ENCODE results near the gene TMEM14C.
"Not testable (repeated sequence)": the region's sequence is repeated elsewhere in the genome, so short reads cannot be mapped to it uniquely, and the experiment has no call there.

TMEM14C gene

DNA sequence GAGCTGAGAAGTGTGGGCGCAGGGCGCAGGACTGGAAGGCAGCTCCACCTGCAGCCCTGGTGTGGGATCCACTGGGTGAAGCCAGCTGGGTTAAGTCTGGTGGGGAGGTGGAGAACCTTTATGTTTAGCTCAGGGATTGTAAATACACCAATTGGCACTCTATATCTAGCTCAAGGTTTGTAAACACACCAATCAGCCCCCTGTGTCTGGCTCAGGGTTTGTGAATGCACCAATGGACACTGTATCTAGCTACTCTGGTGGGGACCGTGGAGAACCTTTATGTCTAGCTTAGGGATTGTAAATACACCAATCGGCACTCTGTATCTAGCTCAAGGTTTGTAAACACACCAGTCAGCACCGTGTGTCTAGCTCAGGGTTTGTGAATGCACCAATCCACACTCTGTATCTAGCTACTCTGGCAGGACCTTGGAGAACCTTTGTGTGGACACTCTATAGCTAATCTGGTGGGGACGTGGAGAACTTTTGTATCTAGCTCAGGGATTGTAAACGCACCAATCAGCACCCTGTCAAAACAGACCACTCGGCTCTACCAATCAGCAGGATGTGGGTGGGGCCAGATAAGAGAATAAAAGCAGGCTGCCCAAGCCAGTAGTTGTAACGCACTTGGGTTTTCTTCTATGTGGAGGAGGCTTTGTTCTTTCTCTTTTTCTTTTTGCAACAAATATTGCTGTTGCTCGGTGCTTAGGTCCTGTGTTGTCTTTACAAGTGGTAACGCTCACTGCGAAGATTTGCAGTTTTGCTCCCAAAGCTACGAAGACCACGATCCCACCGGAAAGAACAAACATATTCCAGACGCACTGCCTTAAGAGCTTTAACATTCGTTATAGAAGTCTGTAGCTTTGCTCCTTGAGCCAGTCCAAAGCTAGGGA lies 1.7 kb upstream of the TMEM14C start:
- not testable (repeated sequence) for DNase-seq (ENCODE audit: low read depth)

DNA sequence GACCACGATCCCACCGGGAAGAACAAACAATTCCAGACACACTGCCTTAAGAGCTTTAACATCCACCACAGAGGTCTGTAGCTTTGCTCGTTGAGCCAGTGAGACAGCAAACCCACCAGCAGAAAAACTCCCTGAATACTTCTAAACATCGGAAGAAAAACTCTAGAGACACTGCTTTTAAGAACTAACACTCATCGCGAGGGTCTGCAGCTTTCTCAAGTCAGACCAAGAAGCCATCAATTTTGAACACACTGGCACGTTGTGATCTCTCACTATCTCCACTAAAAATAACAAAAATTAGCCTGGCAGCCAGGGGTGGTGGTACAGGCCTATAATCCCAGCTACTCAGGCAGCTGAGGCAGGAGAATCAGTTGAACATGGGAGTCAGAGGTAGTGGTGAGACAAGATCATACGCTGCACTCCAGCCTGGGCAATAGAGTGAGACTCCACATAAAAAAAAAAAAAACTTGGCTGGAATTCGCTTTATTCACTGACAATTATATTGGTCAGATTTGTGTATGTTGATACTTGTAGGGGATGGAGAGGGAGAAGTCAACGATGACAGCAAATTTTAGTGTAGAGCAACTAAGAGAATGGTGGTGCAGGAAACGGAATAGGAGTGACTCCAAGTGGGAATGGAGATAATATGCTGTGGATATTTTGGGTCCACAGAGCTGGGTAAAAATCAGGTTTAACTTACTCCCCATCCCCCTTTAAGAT lies 860 bp upstream of the TMEM14C start:
- DNase-seq (ENCODE audit: low read depth) = no peak

DNA sequence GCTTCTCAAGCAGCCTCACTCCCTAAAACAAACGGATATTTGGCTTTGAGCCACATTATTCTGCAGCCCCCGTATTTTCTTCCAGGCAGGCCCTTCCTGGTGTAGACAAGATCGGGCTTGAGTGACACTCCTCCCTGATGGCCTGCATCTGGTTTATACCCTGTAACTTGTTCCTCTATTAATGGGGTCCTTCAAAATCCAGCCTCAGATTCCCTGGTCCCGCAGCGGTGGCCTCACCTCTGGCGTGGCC lies 375 bp upstream of the TMEM14C start:
- no peak for DNase-seq (ENCODE audit: low read depth)

DNA sequence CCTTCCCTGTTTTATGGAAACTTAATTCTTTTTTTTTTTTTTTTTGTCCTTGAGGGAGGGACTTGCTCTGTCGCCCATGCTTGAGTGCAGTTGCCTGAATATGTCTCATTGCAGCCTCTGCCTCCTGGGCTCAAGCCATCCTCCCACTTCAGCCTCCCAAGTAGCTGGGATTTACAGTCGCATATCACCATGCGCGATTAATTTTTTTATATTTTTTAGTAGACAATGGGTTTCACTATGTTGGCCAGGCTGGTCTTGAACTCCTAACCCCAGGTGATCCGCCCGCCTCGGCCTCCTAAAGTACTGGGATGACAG lies 654 bp downstream of the TMEM14C start:
- no peak for DNase-seq (ENCODE audit: low read depth)

DNA sequence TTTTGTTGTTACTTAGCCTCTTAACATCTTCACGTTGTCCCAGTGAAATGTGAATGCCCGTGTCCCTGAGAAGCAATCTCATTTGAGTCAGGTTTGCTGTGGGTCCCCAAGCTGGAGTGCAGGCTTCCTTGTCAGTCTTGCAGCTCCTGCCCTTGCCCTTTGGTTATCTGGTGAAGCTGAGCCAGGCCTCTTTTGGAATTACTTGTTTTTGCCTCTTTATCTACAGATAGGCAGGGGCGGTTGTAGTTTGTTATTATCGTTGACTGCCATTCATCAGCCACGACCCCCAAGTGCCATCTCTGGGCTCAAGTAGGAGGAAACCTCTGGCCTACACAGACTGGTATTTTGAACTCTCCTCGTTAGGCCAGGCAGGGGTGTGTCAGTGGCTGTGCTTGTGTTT lies 2.2 kb downstream of the TMEM14C start:
- DNase-seq (ENCODE audit: low read depth) = no peak

DNA sequence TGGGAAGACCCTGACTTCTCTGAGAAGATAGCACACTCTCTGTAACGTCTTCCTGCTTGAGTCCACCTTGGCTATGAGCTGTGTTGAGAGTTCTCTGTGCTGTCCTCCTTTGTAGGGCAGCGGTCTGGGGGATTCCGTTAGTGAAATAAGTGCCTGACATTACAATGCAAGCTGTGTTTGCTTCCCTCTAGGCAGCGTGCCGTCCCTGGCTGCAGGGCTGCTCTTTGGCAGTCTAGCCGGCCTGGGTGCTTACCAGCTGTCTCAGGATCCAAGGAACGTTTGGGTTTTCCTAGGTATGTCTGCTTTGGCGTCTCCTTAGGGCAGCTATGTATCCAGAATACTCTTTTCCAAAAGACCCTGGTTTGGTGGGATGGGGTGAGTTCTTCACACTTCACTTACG lies 2.8 kb downstream of the TMEM14C start:
- no peak for DNase-seq (ENCODE audit: low read depth)

DNA sequence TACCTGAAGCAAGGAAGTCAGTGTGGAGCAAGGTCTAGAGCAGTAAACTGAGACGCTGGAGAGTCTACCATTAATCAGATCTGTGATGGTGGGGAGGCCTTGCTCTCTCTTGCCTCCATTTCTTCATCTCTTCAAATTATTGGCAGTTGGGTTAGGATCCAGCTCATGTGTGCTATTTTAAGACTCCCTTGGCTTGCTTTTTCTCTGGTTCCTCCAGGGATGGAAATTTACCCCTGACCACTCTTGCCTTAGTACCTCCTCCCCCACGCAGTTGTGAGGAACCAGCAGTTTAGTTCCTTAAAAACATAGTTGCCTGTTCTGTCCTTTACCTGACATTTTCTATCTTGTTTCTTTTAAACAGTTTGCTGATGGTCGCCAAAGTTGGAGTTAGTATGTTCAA lies 7.4 kb downstream of the TMEM14C start:
- no peak for DNase-seq (ENCODE audit: low read depth)

DNA sequence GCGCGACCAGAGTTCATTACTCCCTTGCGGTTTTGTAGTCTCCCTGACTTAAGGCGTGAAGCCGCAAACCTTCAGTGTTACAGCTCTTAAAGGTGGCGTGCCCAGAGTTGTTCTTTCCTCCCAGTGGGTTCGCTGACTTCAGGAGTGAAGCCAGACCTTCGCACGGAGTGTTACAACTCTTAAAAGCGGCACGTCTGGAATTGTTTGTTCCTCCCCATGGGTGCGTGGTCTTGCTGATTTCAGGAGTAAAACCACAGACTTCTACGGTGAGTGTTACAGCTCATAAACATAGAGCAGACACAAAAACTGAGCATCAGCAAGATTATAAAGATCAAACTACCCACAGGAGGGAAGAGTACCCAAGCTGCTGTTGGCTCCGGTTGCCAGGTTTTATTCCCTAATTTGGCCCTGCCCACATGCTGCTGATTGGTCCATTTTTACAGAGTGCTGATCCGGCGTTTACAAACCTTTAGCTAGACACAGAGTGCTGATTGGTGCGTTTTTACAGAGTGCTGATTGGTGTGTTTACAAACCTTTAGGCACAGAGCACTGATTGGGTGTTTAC lies 10.4 kb downstream of the TMEM14C start:
- no peak for DNase-seq (ENCODE audit: low read depth)

DNA sequence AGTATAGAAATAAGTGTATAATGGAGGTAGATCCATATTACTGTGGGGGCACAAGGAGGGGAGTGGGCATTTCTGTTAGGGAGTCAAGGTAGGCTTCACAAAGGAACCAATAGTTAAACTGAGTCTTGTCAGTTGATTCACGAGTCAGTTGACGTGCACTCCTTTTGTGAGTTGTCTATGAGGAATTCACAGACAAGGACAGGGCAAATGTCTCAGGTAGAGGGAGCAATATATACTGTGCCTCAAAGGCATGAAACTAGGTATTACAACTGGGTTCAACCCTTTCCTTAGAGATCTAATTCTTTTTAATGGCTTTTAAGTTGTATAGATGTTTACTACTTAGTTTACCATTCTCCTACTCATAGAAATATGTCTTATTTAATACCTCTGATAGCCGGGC lies 11.0 kb downstream of the TMEM14C start:
- no peak for DNase-seq (ENCODE audit: low read depth)

DNA sequence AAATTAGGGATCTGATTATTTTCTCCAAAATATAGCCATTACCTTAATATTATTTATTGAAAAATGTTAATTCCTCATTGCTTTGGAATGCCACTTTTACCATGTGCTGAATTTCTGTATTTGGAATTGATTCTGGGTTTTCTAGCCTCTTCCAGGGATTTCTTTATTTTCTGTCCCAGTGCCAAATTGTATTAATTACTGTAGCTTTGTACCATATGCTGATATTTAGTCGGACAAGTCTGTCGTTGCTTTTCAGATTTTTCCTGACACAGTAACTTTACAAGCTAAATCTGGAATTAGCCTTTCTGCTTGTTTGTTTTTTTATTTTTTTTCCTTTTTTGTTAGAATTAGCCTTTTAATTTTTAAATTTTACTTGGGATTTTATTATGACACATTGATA lies 13.9 kb downstream of the TMEM14C start:
- no peak for DNase-seq (ENCODE audit: low read depth)

DNA sequence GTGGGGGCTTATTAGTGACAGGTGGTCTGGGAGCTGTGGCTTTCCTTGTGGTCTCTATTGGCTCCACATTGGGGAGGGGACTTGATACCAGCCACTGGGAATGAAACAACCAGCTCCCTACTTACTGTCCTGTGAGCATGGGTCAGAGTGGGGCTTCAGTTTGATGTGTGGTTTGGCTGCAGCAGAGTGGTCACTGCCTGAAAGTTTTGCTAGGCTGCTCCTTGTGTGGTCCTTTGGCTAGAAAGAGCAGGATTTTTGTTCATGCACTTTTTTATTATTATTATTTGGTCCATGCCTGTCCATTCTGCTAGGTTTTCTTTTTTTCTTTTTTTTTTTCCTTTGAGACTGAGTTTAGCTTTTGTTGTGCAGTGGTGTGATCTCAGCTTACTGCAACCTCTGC lies 17.2 kb downstream of the TMEM14C start:
- DNase-seq (ENCODE audit: low read depth) = no peak

DNA sequence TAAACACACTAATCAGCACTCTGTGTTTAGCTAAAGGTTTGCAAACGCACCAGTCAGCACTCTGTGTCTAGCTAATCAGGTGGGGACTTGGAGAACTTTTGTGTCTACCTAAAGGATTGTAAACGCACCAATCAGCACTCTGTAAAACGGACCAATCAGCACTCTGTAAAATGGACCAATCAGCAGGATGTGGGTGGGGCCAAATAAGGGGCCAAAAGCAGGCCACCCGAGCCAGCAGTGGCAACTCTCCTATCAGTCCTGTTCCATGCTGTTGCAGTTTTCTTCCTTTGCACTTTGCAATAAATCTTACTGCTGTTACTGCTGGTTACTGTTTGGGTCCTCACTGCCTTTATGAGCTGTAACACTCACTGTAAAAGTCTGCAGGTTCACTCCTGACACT lies 18.8 kb downstream of the TMEM14C start:
- not testable (repeated sequence) for DNase-seq (ENCODE audit: low read depth)

DNA sequence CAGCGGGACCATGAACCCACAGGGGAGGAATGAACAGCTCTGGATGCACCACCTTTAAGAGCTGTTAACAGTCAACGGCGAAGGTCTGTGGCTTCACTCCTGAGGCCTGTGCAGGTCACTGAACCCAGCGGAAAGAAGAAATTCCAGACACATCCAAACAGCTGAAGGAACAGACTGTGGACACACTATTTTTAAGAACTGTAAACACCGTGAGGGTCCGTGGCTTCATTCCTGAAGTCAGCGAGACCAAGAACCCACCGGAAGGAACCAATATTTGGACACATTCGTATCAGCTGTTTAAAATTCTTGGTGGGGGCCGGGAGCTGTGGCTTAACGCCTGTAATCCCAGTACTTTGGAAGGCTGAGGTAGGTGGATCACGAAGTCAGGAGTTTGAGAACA lies 19.4 kb downstream of the TMEM14C start:
- DNase-seq (ENCODE audit: low read depth) = no peak

DNA sequence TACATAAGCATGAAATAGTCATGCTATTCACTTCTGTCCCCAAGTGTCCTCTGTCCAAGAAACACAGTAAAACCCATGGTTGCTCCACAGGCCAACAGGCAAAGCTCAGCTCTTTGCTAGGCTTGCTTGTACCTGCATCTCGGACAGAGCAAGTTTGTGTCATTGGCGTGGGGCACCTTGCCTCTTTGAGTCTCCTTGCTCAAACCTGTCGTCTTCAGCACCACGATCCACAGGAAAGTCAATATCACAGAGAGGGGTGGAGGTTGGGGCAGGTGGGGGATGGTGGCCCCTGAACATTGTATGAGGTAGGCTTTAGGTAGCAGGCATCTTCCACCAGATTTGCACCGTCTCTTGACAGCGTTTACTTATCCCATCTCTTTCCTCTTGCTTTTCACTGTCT lies 20.6 kb downstream of the TMEM14C start:
- DNase-seq (ENCODE audit: low read depth) = no peak

DNA sequence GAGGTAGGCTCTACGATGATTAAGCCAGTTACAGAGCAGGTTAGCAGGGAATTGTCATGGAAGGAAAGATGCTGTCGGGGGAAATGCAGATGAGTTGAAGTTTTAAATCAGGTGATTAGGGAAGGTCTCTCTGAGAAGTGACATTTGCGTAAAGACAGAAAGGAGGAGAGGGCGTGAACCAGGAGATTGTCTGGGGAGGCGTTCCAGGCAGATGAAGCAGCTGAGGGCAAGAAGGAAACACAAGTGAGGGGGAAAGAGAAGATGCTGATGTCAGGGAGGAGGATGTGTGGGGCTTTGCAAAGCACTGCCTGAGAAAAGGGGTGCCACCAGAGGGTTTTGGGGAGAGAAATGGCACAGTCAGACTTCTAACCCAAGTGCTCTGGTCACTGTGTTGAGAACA lies 22.2 kb downstream of the TMEM14C start:
- DNase-seq (ENCODE audit: low read depth) = no peak

DNA sequence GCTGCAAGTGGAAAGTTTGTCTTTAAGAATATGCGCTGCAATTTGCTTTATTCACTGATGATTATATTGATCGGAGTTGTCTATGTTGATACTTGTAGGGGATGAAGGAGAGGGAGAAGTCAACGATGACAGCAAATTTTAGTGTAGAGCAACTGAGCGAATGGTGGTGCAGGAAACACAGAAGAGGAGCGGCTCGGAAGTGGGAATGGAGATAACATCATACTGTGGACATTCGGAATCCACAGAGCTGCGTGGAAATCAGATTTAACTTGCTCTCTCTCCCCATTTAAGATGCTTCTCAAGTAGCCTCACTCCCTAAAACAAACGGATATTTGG lies 24.0 kb downstream of the TMEM14C start:
- no peak for DNase-seq (ENCODE audit: low read depth)

DNA sequence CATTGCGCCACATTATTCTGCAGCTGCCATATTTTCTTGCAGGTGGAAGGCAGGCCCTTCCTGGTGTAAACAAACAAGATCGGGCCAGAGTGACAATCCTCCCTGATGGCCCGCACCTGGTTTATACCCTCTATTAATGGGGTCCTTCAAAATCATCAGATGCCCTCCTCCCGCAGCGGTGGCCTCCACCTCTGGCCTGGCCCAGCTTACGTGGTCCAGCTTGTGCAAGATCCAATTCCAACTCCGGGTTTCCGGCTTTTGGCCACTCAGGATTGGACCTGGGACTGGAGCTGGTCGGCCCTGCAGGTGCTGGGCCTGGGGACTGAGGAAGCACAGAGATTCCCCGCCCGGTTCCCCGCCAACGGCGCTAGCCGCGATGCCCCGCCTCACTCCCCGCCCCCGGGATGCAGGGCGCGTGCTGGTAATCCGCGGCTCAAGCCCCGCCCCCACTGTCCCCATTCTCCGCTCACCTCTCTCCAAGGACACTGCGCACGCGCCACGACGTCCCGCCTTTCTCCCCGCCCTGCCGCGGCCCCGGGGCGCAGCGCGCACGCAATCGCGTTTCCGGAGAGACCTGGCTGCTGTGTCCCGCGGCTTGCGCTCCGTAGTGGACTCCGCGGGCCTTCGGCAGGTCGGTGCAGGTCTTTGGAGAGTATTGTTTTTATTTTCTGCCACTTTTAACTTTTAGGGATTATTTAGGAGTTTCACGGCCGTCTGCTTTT lies 24.5 kb downstream of the TMEM14C start, which contains the start of gene TMEM14B:
TMEM14B (plus strand) TSS at position 555 of the 722 bp plus-strand sequence. CDS start 1,441 bp downstream, outside the sequence.
- DNase-seq (ENCODE audit: low read depth) = peak; percentile 100

DNA sequence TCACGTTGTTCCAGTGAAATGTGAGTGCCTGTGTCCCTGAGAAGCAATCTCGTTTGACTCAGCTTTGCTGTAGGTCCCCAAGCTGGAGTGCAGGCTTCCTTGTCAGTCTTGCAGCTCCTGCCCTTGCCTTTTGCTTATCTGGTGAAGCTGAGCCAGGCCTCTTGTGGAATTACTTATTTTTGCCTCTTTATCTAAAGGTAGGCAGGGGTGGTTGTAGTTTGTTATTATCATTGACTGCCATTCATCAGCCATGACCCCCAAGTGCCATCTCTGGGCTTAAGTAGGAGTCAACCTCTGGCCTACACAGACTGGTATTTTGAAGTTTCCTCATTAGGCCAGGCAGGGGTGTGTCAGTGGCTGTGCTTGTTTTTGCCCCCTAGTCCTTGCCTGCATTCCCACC lies 26.9 kb downstream of the TMEM14C start:
- DNase-seq (ENCODE audit: low read depth) = no peak

DNA sequence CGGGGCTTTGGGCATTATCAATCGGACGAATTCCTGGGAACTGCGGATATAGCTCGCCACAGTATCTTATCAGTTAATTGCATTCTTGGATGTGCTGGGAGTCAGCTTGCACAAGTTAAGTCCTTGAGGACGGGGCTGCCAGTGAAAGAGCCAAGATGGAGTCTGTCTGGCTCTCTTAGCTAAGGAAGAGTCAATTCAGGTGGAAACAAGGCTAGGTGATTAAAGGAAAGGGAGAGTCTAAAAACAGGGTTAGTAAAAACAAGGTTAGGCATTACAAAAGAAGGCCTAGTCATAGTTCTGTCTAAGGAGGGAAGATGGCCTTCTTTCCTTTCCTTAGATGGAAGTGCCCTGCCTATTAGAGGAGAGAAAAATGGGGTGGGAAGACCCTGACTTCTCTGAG lies 27.7 kb downstream of the TMEM14C start:
- not testable (repeated sequence) for DNase-seq (ENCODE audit: low read depth)

DNA sequence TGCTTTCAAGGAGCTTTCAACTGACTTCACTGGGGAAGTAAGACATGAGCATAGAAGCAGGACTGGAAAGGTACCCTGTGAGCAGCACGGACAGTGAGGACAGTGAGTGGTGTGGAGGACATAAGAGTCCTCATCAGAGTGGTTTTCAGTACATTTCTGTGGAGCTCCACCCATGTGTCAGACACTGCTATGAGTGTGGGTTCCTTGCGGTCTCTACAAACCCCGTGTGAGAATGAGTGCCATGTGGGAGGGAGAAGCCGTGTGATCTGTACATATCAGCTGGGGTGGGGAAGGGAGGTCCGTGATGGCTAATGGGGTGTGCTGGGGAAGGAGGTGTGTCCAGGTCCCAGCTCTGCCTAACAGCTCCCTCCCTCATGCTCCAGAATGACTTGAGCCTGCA lies 28.9 kb downstream of the TMEM14C start:
- DNase-seq (ENCODE audit: low read depth) = not testable (repeated sequence)

DNA sequence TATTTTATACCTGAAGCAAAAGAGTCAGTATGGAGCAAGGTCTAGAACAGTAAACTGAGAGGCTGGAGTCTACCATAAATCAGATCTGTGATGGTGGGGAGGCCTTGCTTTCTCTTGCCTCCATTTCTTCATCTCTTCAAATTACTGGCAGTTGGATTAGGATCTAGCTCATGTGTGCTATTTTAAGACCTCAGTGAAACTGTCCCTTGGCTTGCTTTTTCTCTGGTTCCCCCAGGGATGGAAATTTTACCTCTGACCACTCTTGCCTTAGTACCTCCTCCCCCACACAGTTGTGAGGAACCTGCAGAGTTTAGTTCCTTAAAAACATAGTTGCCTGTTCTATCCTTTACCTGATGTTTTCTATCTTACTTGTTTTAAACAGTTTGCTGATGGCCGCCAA lies 33.2 kb downstream of the TMEM14C start:
- no peak for DNase-seq (ENCODE audit: low read depth)

DNA sequence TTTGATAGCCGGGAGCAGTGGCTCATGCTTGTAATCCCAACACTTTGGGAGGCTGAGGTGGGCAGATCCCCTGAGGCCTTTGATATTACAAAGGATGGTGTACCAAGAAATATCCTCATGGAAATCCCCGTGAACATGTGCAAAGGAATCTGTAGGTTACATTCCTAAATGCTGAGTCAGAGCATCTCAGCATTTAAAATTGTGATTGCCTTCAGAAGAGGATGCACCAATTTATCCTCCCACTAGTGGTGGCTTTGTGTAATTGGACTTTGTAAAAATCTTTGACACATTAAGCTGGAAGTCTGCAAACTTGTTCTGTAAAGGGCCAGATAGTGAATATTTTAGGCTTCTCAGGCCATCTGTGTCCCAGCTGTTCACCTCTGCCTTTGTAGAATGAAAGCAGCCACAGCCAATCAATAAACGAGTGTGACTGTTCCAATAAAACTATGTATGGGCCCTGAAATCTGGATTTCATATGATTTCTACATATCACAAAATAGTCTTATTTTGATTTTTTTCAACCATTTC lies 36.5 kb downstream of the TMEM14C start:
- DNase-seq (ENCODE audit: low read depth) = no peak

DNA sequence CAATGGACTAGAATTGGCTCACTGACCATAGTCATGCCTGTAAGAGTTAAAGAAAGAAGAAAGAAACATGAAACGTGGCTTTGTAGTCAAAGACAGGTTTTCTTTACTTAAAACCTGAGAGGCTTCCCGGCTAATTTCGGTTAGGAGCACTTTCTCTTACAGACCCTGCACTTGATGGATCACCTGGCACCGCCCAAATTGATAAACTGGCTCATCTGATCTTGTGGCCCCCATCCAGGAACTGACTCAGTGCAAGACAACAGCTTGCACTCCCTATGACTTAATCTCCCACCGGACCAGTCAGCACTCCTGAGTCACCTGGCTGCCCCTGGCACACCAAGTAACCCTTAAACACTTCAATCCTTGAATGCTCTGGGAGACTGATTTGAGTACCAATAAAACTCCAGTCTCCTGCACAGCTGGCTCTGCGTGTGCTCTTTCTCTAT lies 37.0 kb downstream of the TMEM14C start:
- DNase-seq (ENCODE audit: low read depth) = no peak

Measured in activated gamma-delta T cell treated with anti-CD3 and anti-CD28 coated beads, Interleukin-2, amount 50 U/mL, for 16 hours (primary cell).